ENCODE measurements around the gene PLEKHJ1.

The PLEKHJ1 gene

GRCh38 chr19:2185734-2186070 is 50.4 kb downstream of the PLEKHJ1 start:
- peaks cover 89% of the 10 kb centered on the region for H3K79me2 ChIP-seq (ENCODE audit: insufficient read depth, low read length)
- H3F3A ChIP-seq (ENCODE audit: low read depth): no peaks in the 10 kb centered on the region
- TF ChIP-seq EZH2phosphoT487 (IDR thresholded peaks at IDR 0.05; ENCODE audit: borderline replicate concordance): no peak
- H3K27me3 ChIP-seq (ENCODE audit: insufficient read depth, low read length, poor library complexity, severe bottlenecking): no peaks in the 10 kb centered on the region
- H3K9me2 ChIP-seq (replicated peaks; ENCODE audit: low read depth, low read length): no peaks in the 10 kb centered on the region
- no peaks in the 10 kb centered on the region for H3K4me1 ChIP-seq (ENCODE audit: insufficient read depth, low read length, poor library complexity, severe bottlenecking)
- peaks cover 59% of the 10 kb centered on the region for H4K20me1 ChIP-seq (ENCODE audit: insufficient read depth, low read length, poor library complexity, severe bottlenecking)
- no peak overlapping the region for H3K4me2 ChIP-seq (ENCODE audit: low read depth, low read length, poor library complexity, severe bottlenecking)
- H3K4me3 ChIP-seq (ENCODE audit: low read length, poor library complexity, severe bottlenecking): no peak overlapping the region
- H3K36me3 ChIP-seq (ENCODE audit: insufficient read depth, low read length): peaks cover 86% of the 10 kb centered on the region; the same call in 1 of the 2 replicates
- H2AFZ ChIP-seq (ENCODE audit: low read length): no peak overlapping the region
- no peaks in the 10 kb centered on the region for H3K9me3 ChIP-seq (ENCODE audit: insufficient read depth, low read depth, low read length)
- H3K9ac ChIP-seq (ENCODE audit: low read depth, low read length, poor library complexity, severe bottlenecking): no peak overlapping the region

DNA sequence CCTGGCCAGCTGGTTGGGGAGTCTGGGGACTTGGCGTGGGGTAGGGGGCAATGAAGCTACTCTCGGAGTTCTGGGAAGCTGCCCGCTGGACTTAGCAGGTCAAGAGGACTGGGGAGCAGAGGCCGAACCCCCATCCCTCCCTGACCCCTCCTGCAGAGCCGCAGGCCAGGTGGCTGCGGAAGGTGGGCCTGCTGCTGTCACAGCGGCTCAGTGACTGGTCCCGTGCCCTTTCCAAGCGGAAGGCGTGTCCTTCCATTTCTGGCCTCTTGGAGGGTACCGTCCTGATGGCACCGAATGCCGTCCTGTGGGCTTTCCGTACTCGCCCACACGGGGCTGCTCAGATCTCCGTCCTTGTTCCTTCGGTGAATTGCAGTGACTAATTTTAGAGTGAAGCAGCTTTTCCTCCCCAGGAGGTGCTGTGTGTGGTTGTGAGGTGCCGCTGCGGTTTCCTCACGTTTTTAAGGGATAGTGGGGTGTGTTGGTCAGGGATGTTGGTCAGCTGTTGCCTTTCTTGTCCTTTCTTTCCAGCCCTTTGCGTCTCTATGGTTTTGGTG is 51.6 kb downstream of the PLEKHJ1 start:
- Histone ChIP-seq H3K9me2 (replicated peaks; ENCODE audit: low read depth, low read length) (no peaks in the 10 kb centered on the region), H3F3A (ENCODE audit: low read depth) (no peaks in the 10 kb centered on the region), H2AFZ (ENCODE audit: low read length) (no peak overlapping the region), H3K4me2 (ENCODE audit: low read depth, low read length, poor library complexity, severe bottlenecking) (no peak overlapping the region), H3K9me3 (ENCODE audit: insufficient read depth, low read depth, low read length) (no peaks in the 10 kb centered on the region), H4K20me1 (ENCODE audit: insufficient read depth, low read length, poor library complexity, severe bottlenecking) (peaks cover 62% of the 10 kb centered on the region), H3K27me3 (ENCODE audit: insufficient read depth, low read length, poor library complexity, severe bottlenecking) (no peaks in the 10 kb centered on the region), H3K4me3 (ENCODE audit: low read length, poor library complexity, severe bottlenecking) (no peak overlapping the region), H3K9ac (ENCODE audit: low read depth, low read length, poor library complexity, severe bottlenecking) (no peak overlapping the region), H3K4me1 (ENCODE audit: insufficient read depth, low read length, poor library complexity, severe bottlenecking) (no peaks in the 10 kb centered on the region), H3K79me2 (ENCODE audit: insufficient read depth, low read length) (peaks cover 93% of the 10 kb centered on the region), H3K36me3 (ENCODE audit: insufficient read depth, low read length) (peaks cover 84% of the 10 kb centered on the region; the same call in 1 of the 2 replicates)
- TF ChIP-seq CTCF (conservative IDR thresholded peaks at IDR 0.05; ENCODE audit: low read length) (no peak), EZH2phosphoT487 (IDR thresholded peaks at IDR 0.05; ENCODE audit: borderline replicate concordance) (no peak)

All from Loucy (cell line).